Chondrocyte (in vitro differentiated cells): ENCODE data around the gene RPAP2. TPM values are rescaled to one million over a fixed set of nuclear protein-coding genes. Genes with fewer than 3 reads are reported as not detected.

ENCODE experiments used
- DNase-seq: peaks from one replicate; pipeline ENCODE4 v3.0.0; 2021; ENCODE audit warnings: mixed read lengths, low spot score
- H3K27ac Mint-ChIP-seq: one replicate; pipeline ENCODE4 v1.8.0; 2021; ENCODE audit warnings: mild to moderate bottlenecking, moderate library complexity, mixed read lengths; ENCODE audit not compliant: unreplicated experiment
- H3K27me3 Mint-ChIP-seq: 2 replicates; pipeline ENCODE4 v1.8.0; 2021; ENCODE audit warnings: low read depth, mixed read lengths
- H3K36me3 Mint-ChIP-seq: 2 replicates; pipeline ENCODE4 v1.8.0; 2021; ENCODE audit warnings: low read depth, mixed read lengths
- H3K4me1 Mint-ChIP-seq: 2 replicates; pipeline ENCODE4 v1.8.0; 2021; ENCODE audit warnings: low read depth, mild to moderate bottlenecking, mixed read lengths
- H3K4me3 Mint-ChIP-seq: one replicate; pipeline ENCODE4 v1.8.0; 2021; ENCODE audit warnings: mild to moderate bottlenecking, moderate library complexity, mixed read lengths; ENCODE audit not compliant: unreplicated experiment
- H3K9me3 Mint-ChIP-seq: 2 replicates; pipeline ENCODE4 v1.8.0; 2021; ENCODE audit warnings: low read depth, mixed read lengths
- total RNA-seq: library from RNA; stranded (reverse); gene quantifications from 3 replicates; pipeline ENCODE4 v1.2.1, GENCODE V29; 2021
- TF ChIP-seq, protein P1 (sequence below): fragments of 200-600 bp; sonication (generic); IDR thresholded peaks from 2 replicates; pipeline ENCODE4 v1.5.0; 2021; ENCODE audit warnings: antibody characterized with exemption, mild to moderate bottlenecking, moderate library complexity

Gene RPAP2
- total RNA-seq, 1 donor from 2014 or later: 25.3 TPM

GRCh38 chr1:92444351-92444750 lies 145.5 kb downstream of the RPAP2 start:
- no peak for DNase-seq
- H3K36me3 Mint-ChIP-seq: no peaks in the 10 kb centered on the region
- peaks cover 4% of the 10 kb centered on the region for H3K27me3 Mint-ChIP-seq
- H3K9me3 Mint-ChIP-seq: no peaks in the 10 kb centered on the region
- TF ChIP-seq, protein P1, sequence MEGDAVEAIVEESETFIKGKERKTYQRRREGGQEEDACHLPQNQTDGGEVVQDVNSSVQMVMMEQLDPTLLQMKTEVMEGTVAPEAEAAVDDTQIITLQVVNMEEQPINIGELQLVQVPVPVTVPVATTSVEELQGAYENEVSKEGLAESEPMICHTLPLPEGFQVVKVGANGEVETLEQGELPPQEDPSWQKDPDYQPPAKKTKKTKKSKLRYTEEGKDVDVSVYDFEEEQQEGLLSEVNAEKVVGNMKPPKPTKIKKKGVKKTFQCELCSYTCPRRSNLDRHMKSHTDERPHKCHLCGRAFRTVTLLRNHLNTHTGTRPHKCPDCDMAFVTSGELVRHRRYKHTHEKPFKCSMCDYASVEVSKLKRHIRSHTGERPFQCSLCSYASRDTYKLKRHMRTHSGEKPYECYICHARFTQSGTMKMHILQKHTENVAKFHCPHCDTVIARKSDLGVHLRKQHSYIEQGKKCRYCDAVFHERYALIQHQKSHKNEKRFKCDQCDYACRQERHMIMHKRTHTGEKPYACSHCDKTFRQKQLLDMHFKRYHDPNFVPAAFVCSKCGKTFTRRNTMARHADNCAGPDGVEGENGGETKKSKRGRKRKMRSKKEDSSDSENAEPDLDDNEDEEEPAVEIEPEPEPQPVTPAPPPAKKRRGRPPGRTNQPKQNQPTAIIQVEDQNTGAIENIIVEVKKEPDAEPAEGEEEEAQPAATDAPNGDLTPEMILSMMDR: no peak
- no peak overlapping the region for H3K27ac Mint-ChIP-seq
- peaks cover 6% of the 10 kb centered on the region for H3K4me1 Mint-ChIP-seq
- no peak overlapping the region for H3K4me3 Mint-ChIP-seq

- Mint-ChIP-seq H3K4me1 (peaks cover 6% of the 10 kb centered on the region), H3K27ac (no peak overlapping the region), H3K4me3 (no peak overlapping the region), H3K27me3 (peaks cover 6% of the 10 kb centered on the region), H3K36me3 (no peaks in the 10 kb centered on the region), H3K9me3 (no peaks in the 10 kb centered on the region)
- DNase-seq: no peak
- TF ChIP-seq, protein P1: no peak
Measured at GRCh38 chr1:92445865-92446264, 147.0 kb downstream of the RPAP2 start.

- TF ChIP-seq, protein P1: no peak
- no peaks in the 10 kb centered on the region for H3K9me3 Mint-ChIP-seq
- peaks cover 7% of the 10 kb centered on the region for H3K27me3 Mint-ChIP-seq
- no peaks in the 10 kb centered on the region for H3K36me3 Mint-ChIP-seq
- peaks cover 6% of the 10 kb centered on the region for H3K4me1 Mint-ChIP-seq
- no peak overlapping the region for H3K4me3 Mint-ChIP-seq
- no peak overlapping the region for H3K27ac Mint-ChIP-seq
- DNase-seq: no peak
Measured at GRCh38 chr1:92446546-92446945, 147.7 kb downstream of the RPAP2 start.

DNA sequence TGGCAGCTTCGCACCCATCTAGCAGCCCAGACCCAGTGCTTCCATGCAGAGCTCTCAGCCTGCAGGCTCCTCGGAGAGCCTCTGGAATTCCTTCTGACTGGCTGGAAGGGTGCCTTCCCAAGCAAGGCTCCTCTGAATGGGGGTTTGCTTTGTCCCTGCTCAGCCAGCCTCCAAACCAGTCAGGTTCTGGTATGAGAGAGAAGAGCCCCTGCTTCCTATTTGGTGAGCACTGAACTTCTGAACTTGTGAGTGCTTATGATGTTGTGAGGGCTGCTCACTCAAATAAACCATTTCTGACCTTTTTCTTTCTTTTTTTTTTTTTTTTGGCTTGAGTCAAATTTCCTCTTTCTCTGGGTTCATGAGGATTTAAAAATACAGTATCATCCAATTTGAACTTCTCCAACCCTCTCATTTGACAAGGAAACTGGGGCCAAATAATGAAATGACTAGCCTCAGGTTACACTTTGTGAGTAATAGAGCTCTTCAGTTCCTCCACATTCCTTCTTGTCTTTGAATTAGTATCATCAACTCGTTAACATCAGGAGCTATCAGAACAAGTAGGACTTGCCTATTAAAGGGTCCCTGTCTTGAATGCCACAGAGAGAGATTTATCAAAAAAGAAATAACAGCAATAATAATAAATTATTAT lies 148.3 kb downstream of the RPAP2 start:
- Mint-ChIP-seq H3K36me3 (no peaks in the 10 kb centered on the region), H3K4me3 (no peak overlapping the region), H3K27me3 (peaks cover 7% of the 10 kb centered on the region), H3K9me3 (no peaks in the 10 kb centered on the region), H3K27ac (no peak overlapping the region), H3K4me1 (peaks cover 6% of the 10 kb centered on the region)
- TF ChIP-seq, protein P1: no peak
- DNase-seq: no peak

DNA sequence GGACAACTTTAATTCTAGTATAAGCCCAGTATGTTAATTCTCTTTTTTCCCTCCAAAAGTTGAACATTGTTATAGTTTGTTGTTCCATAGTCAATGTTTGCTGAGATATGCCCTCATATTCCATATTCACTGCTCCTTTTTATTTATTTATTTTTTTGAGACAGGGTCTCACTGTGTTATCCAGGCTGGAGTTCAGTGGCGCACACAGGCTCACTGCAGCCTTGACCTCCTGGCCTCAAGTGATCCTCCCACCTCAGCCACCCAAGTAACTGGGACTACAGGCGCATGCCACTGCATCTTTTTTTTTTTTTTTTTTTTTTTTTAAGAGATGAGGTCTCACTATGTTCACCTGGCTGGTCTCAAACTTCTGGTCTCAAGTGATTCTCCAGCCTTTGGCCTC lies 149.1 kb downstream of the RPAP2 start:
- Mint-ChIP-seq H3K27ac (no peak overlapping the region), H3K9me3 (no peaks in the 10 kb centered on the region), H3K4me3 (no peak overlapping the region), H3K27me3 (peaks cover 7% of the 10 kb centered on the region), H3K4me1 (peaks cover 6% of the 10 kb centered on the region), H3K36me3 (no peaks in the 10 kb centered on the region)
- no peak for DNase-seq
- TF ChIP-seq, protein P1: no peak

Other genes starting within 250 kb of the RPAP2 start
- gene SETSIP, start 223.6 kb upstream of the RPAP2 start, total RNA-seq: not detected in 3 replicates
- gene BTBD8, start 218.7 kb upstream of the RPAP2 start, total RNA-seq: 2.3 to 2.6 TPM (median 2.5 TPM) in 3 replicates
- gene C1orf146, start 81.1 kb upstream of the RPAP2 start, total RNA-seq: not detected in 3 replicates
- gene GLMN, start 72 bp upstream of the RPAP2 start, total RNA-seq: 6.9 to 12.4 TPM (median 8.0 TPM) in 3 replicates
- gene GFI1, start 187.9 kb downstream of the RPAP2 start, total RNA-seq: 0.15 TPM in 1 of 3 replicates, not detected in the others